HG02885 (cell line): ENCODE measurements around the gene ZNF487.
"Not testable (repeated sequence)": the region's sequence is repeated elsewhere in the genome, so short reads cannot be mapped to it uniquely, and the experiment has no call there.

Experiments used
- ATAC-seq: cut with Tn5 transposase; IDR thresholded peaks from one replicate; pipeline ENCODE4 v1.9.1; 2021; ENCODE audit warnings: mild to moderate bottlenecking; ENCODE audit not compliant: unreplicated experiment, poor library complexity

The ZNF487 gene

DNA sequence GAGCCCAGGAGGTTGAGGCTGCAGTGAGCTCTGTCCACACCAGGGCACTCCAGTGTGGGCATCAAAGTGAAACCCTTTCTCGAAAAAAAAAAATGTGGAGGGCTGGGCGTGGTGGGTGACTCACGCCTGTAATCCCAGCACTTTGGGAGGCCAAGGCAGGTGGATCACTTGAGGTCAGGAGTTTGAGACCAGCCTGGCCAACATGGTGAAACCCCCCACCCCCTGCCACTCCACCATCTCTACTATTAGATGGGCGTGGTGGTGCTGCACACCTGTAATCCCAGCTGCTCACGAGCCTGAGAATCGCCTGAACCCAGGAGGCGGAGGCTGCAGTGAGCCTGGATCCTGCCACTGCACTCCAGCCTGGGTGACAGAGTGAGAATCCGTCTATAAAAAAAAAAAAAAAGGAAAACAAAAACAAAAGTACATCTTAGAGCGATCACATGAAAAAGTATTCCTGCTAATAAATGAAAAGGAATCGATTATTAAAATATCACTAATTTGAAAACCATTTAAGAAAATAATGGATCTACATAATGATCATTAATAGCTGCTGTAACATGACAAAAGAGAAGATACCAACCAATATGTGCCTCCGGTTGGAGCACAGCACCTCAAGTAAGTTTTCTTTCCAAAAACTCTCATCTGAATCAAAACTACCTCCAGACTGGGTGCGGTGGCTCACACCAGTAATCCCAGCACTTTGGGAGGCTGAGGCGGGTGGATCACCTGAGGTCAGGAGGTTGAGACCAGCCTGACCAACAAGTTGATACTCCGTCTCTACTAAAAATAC, 32.8 kb upstream of the ZNF487 start:
- no peak for ATAC-seq

DNA sequence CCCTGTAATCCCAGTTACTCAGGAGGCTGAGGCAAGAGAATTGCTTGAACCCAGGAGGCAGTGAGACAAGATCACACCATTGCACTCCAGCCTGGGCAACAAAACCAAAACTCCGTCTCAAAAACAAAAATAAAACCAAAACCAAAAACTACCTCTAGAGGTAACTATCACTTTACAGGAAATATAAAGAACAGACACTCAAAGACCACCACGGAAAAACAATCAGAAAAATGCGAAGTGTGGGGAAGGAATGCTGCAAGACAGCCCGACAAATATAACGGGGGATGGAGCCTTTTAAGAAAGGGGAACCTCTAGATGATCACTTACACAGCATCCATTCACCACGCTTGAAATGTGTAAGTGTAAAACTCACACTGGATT, 32.2 kb upstream of the ZNF487 start:
- no peak for ATAC-seq

DNA sequence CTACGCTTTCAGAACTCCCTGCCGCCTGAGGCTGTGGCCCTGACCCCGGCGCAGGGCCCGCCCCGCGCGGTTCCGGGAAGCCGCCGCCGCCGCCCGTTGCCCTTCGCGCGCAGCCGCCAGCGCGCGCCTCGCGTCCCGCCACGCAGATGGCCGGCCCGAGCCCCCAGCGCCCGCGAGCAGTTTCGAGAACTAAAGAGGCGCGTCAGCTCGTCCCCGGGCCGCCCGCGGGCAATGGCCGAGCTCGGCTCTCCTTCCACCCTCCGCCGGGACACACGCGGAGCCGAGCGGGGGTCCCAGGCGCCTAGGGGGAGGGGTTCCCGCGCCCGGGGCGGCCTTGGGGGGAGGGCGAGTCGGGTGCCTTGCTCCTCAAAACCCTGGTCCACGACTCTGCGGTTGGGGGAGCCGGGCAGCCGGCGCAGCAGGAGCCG, 29.7 kb upstream of the ZNF487 start:
- ATAC-seq, result peak; percentile 20

DNA sequence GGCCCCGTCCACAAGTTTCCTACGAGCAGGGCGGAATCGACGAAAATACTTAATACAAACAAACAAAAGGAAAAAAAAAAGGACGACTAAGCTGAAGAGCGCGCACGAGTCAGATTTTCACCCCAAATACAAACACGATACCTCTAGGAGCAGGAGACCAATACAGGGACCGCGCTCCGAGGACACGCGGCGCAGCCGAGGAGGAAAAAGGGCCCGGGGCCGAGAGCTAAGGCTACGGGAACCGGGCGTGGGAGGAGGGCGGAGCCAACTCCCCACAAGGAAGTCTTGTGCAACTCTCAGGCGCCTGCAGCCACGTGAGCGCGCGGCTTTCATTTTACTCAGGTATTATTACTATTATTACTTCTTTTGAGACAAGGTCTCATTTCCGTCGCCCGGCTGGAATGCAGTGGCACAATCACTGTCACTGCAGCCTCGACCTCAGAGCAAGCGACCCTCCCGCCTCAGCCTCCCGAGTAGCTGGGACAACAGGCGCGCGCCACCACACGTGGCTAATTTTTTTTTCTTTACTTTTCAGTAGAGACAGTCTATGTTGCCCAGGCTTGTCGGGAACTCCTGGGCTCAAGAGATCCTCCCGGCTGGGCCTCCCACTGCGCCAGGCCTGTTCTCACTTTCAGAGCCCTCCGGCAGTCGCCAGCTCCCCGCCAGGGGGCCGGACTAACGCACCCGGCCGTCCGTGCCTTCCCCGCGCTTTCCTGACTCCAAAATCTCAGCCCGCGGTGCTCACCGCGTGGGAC, 29.2 kb upstream of the ZNF487 start:
- peak; percentile 51 for ATAC-seq

DNA sequence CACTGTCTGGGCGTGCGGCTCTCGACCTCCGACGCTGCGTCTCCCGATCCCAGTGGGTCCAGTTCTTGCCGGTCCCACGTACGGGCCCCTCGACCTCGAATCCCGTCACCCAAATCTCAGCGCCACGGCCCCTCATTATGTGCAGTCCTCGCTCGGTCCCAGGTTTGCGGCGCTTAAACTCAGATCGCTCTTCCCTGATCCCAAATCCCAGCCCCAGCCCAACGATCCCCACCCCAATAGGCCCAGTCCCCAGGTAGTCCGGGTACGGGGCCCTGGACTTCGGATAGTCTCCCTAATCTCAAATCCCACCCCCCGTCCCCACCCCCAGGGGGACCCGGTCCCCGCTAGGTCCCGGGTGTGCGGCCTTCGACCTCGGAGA, 28.6 kb upstream of the ZNF487 start:
- ATAC-seq, result peak; percentile 0

DNA sequence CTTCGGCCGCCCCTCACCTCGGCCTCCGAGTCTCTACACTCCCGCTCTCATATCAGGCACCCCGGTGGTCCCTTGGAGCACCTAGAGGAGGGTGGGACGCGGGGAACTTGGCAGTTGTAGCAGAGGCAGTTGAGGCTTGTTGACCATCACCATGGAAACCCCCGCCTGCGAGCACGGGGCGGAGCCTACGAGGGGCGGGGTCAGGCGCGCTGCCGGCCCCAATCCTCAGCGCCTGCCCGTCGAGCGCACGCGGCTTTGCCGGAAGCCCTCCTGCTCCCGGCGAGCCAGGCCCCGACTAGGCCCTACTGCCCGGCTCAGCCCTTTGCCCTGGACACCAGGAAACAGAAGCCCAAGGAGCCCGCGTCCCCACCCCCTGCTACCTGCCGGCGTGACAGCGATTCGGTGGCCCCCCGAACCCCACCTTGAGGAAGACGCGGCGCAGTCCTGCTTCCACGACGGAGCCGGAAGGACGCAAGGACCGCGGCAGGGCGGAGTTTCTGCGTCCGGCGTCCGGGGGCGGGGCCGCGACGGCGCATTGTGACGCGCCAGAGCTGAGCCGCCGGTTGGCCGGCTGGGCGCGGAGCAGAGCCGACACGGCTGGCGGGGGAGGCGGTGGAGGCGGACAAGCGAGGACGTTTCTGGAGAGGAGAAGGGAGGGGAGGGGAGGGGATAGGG, 28.1 kb upstream of the ZNF487 start, which contains the start of gene HNRNPF:
TSS of gene HNRNPF (minus strand) at position 477 of the 675 bp plus-strand sequence. CDS start 21,302 bp downstream, outside the sequence.
- peak; percentile 74 for ATAC-seq

DNA sequence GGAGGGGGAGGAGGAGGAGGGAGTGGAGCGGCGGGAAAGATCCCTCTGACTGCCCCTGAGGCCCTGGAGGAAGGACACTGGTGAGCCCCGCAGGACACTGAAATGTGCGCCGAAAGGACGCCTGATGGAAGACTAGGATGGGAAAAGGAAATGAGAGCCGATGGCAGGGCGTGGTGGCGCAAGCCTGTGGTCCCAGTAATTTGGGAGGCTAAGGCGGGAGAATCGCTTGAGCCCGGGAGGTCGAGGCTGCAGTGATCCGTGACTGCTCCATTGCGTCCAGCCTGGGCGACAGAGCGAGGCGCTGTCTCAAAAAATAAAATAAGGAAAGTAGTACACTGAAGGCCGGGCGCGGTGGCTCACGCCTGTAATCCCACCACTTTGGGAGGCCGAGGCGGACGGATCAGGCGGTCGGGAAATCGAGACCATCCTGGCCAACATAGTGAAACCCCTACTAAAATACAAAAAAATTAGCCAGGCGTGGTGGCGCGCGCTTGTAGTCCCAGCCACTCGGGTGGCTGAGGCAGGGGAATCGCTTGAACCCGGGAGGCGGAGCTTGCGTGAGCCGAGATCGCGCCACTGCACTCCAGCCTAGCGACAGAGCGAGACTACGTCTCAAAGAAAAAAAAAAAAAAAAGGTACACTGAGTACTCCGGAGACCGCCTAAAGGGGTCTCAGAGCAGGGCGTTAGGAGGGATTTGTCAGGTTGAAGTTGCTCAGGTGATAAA, 27.4 kb upstream of the ZNF487 start:
- no peak for ATAC-seq

DNA sequence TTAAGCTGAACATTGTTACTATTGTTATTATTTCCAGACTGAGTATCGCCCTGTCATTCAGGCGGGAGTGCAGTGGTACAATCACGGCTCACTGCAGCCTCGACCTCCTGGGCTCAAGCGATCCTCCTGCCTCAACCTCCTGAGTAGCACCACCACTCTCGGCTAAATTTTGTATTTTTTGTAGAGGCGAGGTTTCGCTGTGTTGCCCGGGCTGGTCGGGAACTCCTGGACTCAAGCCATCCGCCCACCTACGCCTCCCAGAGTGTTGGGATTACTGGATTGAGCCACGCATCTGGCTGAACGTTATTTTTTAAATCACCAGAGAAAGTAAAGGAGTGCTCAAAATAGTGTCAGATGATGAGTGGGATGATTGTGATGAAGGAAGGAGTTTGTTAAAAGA, 26.6 kb upstream of the ZNF487 start:
- ATAC-seq, result no peak

DNA sequence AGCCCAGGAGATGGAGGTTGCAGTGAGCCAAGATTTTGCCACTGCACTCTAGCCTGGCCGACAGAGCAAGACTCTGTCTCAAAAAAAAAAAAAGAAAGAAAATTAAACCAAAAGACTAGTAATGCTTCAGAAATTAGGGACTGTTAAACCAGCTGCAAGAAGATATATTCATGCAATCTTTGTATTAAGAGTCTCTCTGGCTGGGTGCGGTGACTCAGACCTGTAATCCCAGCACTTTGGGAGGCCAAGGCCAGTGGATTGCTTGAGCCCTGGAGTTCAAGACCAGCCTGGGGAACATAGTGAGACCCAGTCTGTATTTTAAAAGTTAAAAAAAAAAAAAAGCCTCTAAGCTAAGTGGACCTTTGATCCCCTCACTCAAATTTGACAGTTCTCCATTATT, 25.4 kb upstream of the ZNF487 start:
- ATAC-seq, result no peak

DNA sequence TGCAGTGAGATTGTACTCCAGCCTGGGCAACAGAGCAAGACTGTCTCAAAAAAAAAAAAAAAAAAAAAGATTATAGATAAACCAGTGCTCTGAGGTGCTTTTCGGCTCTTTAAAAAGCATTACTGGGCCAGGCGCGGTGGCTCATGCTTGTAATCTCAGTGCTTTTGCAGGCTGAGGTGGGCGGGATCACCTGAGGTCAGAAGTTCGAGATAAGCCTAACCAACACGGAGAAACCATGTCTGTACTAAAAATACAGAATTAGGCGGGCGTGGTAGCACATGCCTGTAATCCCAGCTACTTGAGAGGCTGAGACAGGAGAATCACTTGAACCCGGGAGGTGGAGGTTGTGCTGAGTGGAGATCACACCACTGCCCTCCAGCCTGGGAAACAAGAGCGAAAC, 21.4 kb upstream of the ZNF487 start:
- no peak for ATAC-seq

DNA sequence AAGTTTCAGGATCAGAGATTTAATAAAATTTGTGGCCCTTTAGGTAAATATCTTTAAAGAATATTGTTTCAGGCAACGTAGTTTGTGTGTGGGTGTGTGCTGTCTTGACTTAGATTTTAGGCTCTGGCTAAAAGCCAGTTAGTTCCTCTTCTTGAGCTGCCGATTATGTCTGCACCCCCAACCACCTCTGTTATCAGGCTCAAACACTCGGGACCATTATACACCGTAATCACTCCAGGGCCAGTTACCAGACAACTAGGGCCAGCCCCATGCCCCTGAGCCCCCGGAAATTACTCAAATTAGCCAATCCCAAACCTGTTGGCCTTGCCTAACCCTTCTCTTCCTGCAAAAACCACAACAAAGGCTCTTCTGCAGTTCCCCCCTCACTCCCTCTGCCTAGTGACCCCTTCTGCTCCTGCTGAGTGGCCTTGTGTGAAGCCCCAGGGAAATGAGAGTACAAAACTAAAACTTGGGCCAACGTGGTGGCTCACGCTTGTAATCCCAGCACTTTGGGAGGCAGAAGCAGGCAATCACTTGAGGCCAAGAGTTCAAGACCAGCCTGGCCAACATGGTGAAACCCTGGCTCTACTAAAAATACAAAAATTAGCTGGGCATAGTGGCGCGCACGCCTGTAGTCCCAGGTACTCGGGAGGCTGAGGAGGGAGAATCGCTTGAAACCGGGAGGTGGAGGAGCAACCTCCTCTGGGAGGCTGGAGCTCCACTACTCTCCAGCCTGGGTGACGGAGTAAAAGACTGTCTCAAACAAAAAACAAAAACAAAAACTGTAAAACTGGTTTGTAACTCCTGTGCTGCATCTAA, 18.8 kb upstream of the ZNF487 start:
- peak; percentile 27 for ATAC-seq

DNA sequence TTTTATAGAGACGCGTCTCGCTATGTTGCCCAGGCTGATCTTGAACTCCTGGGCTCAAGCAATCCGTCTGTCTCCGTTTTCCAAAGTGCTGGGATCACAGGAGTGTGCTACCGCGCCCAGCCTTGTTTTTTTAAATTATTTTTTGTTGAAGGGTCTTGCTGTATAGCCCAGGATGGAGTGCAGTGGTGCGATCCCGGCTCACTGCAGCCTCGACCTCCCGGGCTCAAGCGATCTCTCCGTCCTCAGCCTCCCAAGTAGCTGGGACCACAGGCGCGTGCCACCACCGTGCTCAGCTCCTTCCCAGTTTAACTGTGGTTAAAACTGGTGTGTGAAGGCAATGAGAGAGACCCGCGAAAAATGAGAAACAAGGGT, 16.9 kb upstream of the ZNF487 start:
- no peak for ATAC-seq

DNA sequence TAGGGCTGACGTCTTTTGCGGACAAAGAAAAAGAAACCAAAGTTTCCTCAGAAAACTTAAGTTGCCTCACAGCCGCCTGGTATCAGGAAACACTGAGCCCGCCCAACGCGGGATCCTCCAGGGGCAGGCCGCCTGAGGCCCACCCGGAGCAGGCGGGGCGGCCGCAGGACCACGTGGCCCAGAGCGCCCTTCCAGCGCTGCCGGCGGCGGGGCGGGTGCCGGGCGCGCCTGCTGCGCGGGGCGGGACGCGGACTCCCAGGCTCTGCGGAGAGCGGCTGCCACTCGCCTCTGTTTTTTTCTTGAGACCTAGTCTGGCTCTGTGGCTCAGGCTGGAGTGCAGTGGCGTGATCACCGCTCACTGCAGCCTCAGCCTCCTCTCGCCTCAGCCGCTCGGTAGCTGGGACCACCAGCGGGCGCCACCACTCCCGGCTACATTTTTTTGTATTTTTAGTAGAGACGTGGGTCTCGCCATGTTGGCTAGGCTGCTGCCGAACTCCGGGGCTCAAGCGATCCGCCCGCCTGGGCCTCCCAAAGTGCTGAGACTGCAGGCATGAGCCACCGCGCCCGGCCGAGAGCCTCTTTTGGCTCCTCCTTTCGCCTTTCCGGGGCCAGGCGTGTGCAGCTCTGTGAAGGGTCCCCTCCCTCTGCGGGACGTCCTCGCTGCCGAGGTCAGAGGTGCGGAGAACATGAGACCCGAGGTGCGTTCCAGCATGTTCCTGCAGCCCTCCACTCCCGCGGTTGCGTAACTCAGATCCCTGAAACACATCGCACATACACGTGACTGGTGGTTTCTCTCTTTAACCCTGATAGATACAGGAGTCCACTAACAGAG, 16.3 kb upstream of the ZNF487 start:
- peak; percentile 86 for ATAC-seq

DNA sequence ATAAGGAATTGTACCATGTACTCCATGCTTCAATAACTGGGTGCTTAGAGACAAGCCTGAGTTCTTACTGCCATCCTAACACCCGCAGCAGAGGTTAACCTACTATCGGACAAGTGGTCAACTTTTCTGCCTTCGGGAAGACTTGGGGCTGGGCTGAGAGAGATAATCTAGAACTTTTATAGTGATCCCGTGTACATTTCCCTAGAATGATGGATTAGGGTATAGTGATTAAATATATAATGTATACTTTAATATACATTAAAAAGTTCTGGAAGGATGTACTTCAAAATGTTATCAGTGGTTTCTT, 15.8 kb upstream of the ZNF487 start:
- no peak for ATAC-seq

DNA sequence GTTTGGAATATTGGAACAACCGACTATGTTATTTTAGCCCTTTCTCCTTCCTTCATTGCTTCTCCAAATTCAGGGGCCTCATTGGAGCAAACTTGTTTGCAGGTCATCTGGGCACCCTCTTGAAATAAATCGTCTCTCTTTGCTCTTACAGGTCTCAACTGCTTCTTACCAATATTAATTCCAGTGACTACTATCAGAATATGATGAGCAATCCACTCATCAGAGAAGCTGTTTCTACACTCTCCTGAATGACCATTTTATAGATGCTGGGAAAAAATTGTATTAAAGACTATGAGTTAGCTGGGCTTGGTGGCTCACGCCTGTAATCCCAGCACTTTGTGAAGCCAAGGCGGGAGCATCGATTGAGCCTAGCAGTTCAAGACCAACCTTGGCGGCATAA, 15.4 kb upstream of the ZNF487 start:
- no peak for ATAC-seq

DNA sequence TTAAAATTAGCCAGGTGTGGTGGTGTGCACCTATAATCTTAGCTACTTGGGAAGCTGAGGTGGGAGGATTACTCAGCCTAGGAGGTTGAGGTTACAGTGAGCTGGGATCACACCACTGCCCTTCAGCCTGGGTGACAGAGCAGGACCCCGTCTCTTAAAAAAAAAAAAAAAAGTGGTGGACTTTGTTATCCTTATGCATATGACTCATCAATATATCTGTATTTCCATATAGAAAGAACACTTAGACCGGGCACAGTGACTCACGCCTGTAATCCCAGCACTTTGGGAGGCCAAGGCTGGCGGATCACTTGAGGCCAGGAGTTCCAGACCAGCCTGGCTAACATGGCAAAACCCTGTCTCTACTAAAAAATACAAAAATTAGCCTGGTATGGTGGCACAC, 15.0 kb upstream of the ZNF487 start:
- not testable (repeated sequence) for ATAC-seq

DNA sequence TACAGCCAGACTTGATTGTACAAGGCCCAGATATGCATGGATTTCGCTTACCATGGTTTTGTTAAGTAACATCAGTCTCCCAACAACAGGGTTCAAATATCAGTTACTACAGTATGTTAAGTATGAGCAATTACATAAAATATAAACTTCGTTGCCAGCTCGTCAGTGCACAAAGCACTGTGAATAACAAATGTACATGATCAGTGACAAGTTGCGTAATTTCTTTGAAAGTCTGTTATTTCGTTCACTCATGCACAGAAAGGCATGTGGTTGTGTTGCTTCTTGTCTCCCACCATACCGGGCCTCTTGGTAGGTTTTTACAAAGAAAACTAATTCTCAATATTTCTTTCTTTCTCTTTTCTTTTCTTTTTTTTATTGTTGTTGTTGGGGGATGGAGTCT, 12.5 kb upstream of the ZNF487 start:
- no peak for ATAC-seq

DNA sequence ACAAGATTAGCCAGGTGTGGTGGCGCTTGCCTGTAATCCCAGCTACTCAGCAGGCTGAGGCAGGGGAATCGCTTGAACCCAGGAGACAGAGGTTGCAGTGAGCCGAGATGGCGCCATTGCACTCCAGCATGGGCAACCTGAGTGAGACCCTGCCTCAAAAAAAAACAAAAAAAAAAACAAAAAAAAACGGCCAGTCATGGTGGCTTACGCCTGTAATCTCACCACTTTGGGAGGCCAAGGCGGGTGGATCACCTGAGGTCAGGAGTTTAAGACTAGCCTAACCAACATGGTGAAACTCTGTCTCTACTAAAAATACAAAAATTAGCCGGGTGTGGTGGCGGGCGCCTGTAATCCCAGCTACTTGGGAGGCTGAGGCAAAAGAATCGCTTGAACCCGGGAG, 10.4 kb upstream of the ZNF487 start:
- not testable (repeated sequence) for ATAC-seq

DNA sequence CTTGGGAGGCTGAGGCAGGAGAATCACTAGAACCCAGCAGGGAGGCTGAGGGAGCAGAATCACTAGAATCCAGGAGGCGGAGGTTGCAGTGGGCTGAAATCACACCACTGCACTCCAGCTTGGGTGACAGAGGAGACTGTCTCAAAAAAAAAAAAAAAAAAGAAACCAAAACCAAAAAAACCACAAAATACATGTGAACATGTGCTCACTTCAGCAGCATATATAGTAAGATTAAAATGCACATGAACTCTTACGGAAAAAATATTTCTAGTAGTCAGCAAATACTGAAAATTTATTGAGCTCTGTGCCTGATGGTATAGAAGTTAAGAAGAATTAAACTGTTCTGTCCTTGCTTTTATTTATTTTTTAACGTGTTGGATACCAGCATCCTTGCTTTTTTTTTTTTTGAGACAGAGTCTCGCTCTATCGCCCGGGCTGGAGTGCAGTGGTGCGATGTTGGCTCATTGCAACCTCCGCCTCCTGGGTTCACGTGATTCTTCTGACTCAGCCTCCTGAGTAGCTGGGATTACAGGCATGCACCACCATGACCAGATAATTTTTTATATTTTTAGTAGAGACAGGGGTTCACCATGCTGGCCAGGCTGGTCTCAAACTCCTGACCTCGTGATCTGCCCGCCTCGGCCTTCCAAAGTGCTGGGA, 9.6 kb upstream of the ZNF487 start:
- peak; percentile 79 for ATAC-seq
